ENCODE measurements around the gene LIX1L. TPM values are rescaled to one million over a fixed set of nuclear protein-coding genes. Genes with fewer than 3 reads are reported as not detected.

The LIX1L gene
- total and polyA plus RNA-seq, 2 donors (not counting 3 experiments of a cell fraction or from before 2014, with no cell fraction given) = 54.9 to 56.4 TPM

- TF ChIP-seq JUN (IDR thresholded peaks at IDR 0.05; ENCODE audit: borderline replicate concordance, insufficient read depth, insufficient read length, low read depth) (no peak), EZH2 (IDR thresholded peaks at IDR 0.05; ENCODE audit: borderline replicate concordance, low read depth, low read length, severe bottlenecking) (no peak), GATA2 (IDR thresholded peaks at IDR 0.05; ENCODE audit: insufficient read depth, insufficient read length, low read depth, low read length) (no peak), FOS (IDR thresholded peaks at IDR 0.05; ENCODE audit: borderline replicate concordance, insufficient read depth, low read length) (no peak), POLR2A (IDR thresholded peaks at IDR 0.05; ENCODE audit: low read depth, low read length) (no peak)
- TF ChIP-seq, protein P1, sequence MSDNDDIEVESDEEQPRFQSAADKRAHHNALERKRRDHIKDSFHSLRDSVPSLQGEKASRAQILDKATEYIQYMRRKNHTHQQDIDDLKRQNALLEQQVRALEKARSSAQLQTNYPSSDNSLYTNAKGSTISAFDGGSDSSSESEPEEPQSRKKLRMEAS (IDR thresholded peaks at IDR 0.05; ENCODE audit: insufficient read depth, insufficient read length) = no peak
- TF ChIP-seq, protein P2, sequence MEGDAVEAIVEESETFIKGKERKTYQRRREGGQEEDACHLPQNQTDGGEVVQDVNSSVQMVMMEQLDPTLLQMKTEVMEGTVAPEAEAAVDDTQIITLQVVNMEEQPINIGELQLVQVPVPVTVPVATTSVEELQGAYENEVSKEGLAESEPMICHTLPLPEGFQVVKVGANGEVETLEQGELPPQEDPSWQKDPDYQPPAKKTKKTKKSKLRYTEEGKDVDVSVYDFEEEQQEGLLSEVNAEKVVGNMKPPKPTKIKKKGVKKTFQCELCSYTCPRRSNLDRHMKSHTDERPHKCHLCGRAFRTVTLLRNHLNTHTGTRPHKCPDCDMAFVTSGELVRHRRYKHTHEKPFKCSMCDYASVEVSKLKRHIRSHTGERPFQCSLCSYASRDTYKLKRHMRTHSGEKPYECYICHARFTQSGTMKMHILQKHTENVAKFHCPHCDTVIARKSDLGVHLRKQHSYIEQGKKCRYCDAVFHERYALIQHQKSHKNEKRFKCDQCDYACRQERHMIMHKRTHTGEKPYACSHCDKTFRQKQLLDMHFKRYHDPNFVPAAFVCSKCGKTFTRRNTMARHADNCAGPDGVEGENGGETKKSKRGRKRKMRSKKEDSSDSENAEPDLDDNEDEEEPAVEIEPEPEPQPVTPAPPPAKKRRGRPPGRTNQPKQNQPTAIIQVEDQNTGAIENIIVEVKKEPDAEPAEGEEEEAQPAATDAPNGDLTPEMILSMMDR (IDR thresholded peaks at IDR 0.05; ENCODE audit: extremely low read depth in 1 of 2, insufficient read depth in 1 of 2, low read depth in 1 of 2, low read length in 2 of 2) = no peak
- no peak overlapping the region for H2AFZ ChIP-seq (ENCODE audit: low read depth, low read length)
- ChIA-PET POLR2A (interaction anchor here (1.0 to 1.8 kb wide), 2 partner anchors 10 to 18 kb away, joined by 3 to 5 read pairs; partner anchors contain the start of gene RBM8A), CTCF (interaction anchor here (1.5 kb wide), 1 partner anchor 92 kb away, joined by 4 read pairs; the partner anchor contains the start of gene NUDT17)
- H3K9me1 ChIP-seq (replicated peaks; ENCODE audit: control insufficient read depth, extremely low read depth, insufficient read depth, low read length) = no peaks in the 10 kb centered on the region
- DNase-seq (ENCODE audit: low read depth, low spot score) = no peak
- no peak overlapping the region for H3K4me2 ChIP-seq (ENCODE audit: insufficient read depth, low read length)
- H3K4me1 ChIP-seq (ENCODE audit: control insufficient read depth, extremely low read depth, insufficient read depth, low read length) = no peaks in the 10 kb centered on the region
- H3K79me2 ChIP-seq (ENCODE audit: control insufficient read depth, insufficient read depth, low read length) = no peaks in the 10 kb centered on the region
- no peaks in the 10 kb centered on the region for H3K27me3 ChIP-seq (ENCODE audit: control insufficient read depth in 2 of 2, insufficient read depth in 2 of 2, low read length in 2 of 2)
- H4K20me1 ChIP-seq (replicated peaks; ENCODE audit: control insufficient read depth, extremely low read depth, insufficient read depth, low read length) = no peaks in the 10 kb centered on the region
- no peak overlapping the region for H3K27ac ChIP-seq (ENCODE audit: insufficient read depth, low read depth, low read length)
- no TSS peak for BruUV-seq (replicated peaks)
- dilution Hi-C loops (cut with MboI; ENCODE audit: extremely low pct_ligation_motif_present, low sequenced_read_pairs) = no loop called here
- H3K9ac ChIP-seq (replicated peaks; ENCODE audit: extremely low read depth, insufficient read depth, low read length) = no peak overlapping the region
- no peak overlapping the region for H3K4me3 ChIP-seq (replicated peaks in 1 of 3; ENCODE audit: insufficient read depth in 1 of 3, low read depth in 1 of 3, low read length in 3 of 3)
- intact Hi-C loops (cut with micrococcal nuclease) = no loop called here
- FAIRE-seq = no peak
- H3K36me3 ChIP-seq (ENCODE audit: control insufficient read depth in 2 of 2, extremely low read depth in 1 of 2, insufficient read depth in 2 of 2, low read length in 2 of 2) = peaks cover 9 to 14% of the 10 kb centered on the region in 2 experiments
- no peaks in the 10 kb centered on the region for H3K9me3 ChIP-seq (replicated peaks; ENCODE audit: control insufficient read depth, insufficient read depth, low read length)
These were observed 20.4 kb downstream of the LIX1L start for GRCh38 chr1:145937436-145937835.
